K562 (cell line): Measurements from ENCODE around the gene AHCYL1. TPM values are rescaled to one million over a fixed set of nuclear protein-coding genes. Genes with fewer than 3 reads are reported as not detected.

Experiments
- CLOCK ChIP-seq: fragments of 250-450 bp; sonication (Bioruptor Pico); IDR thresholded peaks from 2 replicates; pipeline ENCODE4 v1.4.0; 2020; ENCODE audit warnings: mild to moderate bottlenecking, moderate library complexity, borderline replicate concordance
- E4F1 ChIP-seq: fragments of 250-450 bp; sonication (Bioruptor Pico); IDR thresholded peaks from 2 replicates; pipeline ENCODE4 v1.5.0; 2021; ENCODE audit warnings: mild to moderate bottlenecking, borderline replicate concordance
- FOXA3 ChIP-seq, 2 experiments: fragments of 450-650 bp in 1 of 2; sonication (generic) in 1 of 2; formaldehyde crosslinking; IDR thresholded peaks in 1 of 2; conservative IDR thresholded peaks in 1 of 2; 2 replicates each; pipeline versions ENCODE4 v1.4.0 to v1.8.0; 2020 to 2022; ENCODE audit warnings: mild to moderate bottlenecking in 2 of 2, missing genetic modification reagents in 1 of 2
- HMGN3 ChIP-seq: IDR thresholded peaks from 2 replicates; pipeline ENCODE4 v1.6.1; 2011; ENCODE audit warnings: borderline replicate concordance, low read depth, mild to moderate bottlenecking, mixed read lengths, low read length; ENCODE audit not compliant: insufficient read length; ENCODE audit errors: extremely low read depth
- HOMEZ ChIP-seq: fragments of 250-450 bp; sonication (Bioruptor Pico); IDR thresholded peaks from 2 replicates; pipeline ENCODE4 v1.4.0; 2020; ENCODE audit warnings: mild to moderate bottlenecking, moderate library complexity
- KDM5B ChIP-seq: fragments of 200-600 bp; sonication (generic); IDR thresholded peaks from 2 replicates; pipeline ENCODE4 v1.6.1; 2012; ENCODE audit warnings: low read depth, mild to moderate bottlenecking, moderate library complexity, low read length, control low read depth, inconsistent platforms; ENCODE audit not compliant: insufficient replicate concordance
- MECOM ChIP-seq: fragments of 250-450 bp; sonication (Bioruptor Pico); IDR thresholded peaks from 2 replicates; pipeline ENCODE4 v1.8.0; 2022; ENCODE audit warnings: inconsistent platforms
- NR4A1 ChIP-seq, 2 experiments: fragments of 250-450 bp in 1 of 2; fragments of 450-650 bp in 1 of 2; sonication (Bioruptor Pico) in 1 of 2; IDR thresholded peaks; 2 replicates each; pipeline versions ENCODE4 v1.4.0 to v1.6.1; 2016 to 2020; ENCODE audit warnings: mild to moderate bottlenecking in 2 of 2, missing compliant biosample characterization in 1 of 2, missing genetic modification characterization in 1 of 2, moderate library complexity in 1 of 2
- SNIP1 ChIP-seq: fragments of 450-650 bp; IDR thresholded peaks from 2 replicates; pipeline ENCODE4 v1.7.1; 2017; ENCODE audit warnings: low read depth, mild to moderate bottlenecking
- TEAD1 ChIP-seq, 2 experiments: fragments of 450-650 bp in 1 of 2; sonication (generic) in 1 of 2; formaldehyde crosslinking; IDR thresholded peaks; 2 replicates each; pipeline versions ENCODE4 v1.4.0 to v1.8.0; 2020 to 2022; ENCODE audit warnings: mild to moderate bottlenecking in 2 of 2, missing genetic modification reagents in 1 of 2
- THRB ChIP-seq: fragments of 450-650 bp; formaldehyde crosslinking; conservative IDR thresholded peaks from 2 replicates; pipeline ENCODE4 v1.4.0; 2022; ENCODE audit warnings: mild to moderate bottlenecking, missing genetic modification characterization
- UBTF ChIP-seq, 2 experiments: IDR thresholded peaks; 2 replicates each; pipeline ENCODE4 v1.6.1; 2012; ENCODE audit warnings: improper control_type of control experiment in 2 of 2, low read depth in 2 of 2, low read length in 2 of 2, borderline replicate concordance in 1 of 2
- ZBTB17 ChIP-seq: fragments of 450-650 bp; formaldehyde crosslinking; IDR thresholded peaks from 2 replicates; pipeline ENCODE4 v1.4.0; 2020; ENCODE audit warnings: mild to moderate bottlenecking
- ZEB2 ChIP-seq: fragments of 450-650 bp; IDR thresholded peaks from 2 replicates; pipeline ENCODE4 v1.6.1; 2016
- polyA plus RNA-seq, 8 experiments: library from polyadenylated mRNA; depleted of rRNA in 4 of 8; stranded (reverse) in 5 of 8; unstranded in 3 of 8; fragments of >200 nt; fragmentation: Nextera tagmentation in 2 of 8; fragmentation: Illumina TruSeq in 1 of 8; extraction: Ambion mirVana in 2 of 8; extraction: Trizol in 1 of 8; gene quantifications; 2 replicates each; pipeline versions ENCODE4 v1.2.1 to v1.2.3, GENCODE V29; 2011 to 2014; ENCODE audit warnings: inconsistent platforms in 1 of 8, missing spikeins in 1 of 8
- total RNA-seq, 7 experiments: library from RNA; depleted of rRNA in 6 of 7; stranded (reverse); fragments of >200 nt in 6 of 7; fragmentation: Illumina TruSeq in 2 of 7; extraction: Trizol in 2 of 7; gene quantifications; 2 replicates each; pipeline versions ENCODE4 v1.2.1 to v1.2.3, GENCODE V29; 2011 to 2021; ENCODE audit warnings: low replicate concordance in 1 of 7

AHCYL1 gene
- total and polyA plus RNA-seq, 9 of the 15 experiments (the other 6 are each of a cell fraction or from before 2014, with no cell fraction given), result 27.3 to 118 (median 44.5) TPM

GRCh38 chr1:109989506-109990301, 5.1 kb downstream of the AHCYL1 start (continued):
- TF ChIP-seq UBTF (IDR thresholded peaks at IDR 0.05; ENCODE audit: borderline replicate concordance in 1 of 2, low read depth in 2 of 2, low read length in 2 of 2) (no peak), ZEB2 (no peak), HOMEZ (no peak), FOXA3 (CRISPR knock-in tag; conservative IDR thresholded peaks at IDR 0.05 in 1 of 2, IDR thresholded peaks at IDR 0.05 in 1 of 2) (no peak), HMGN3 (no peak), E4F1 (no peak), TEAD1 (CRISPR knock-in tag; IDR thresholded peaks at IDR 0.05) (peak in 1 of 2 experiments; percentile 27; a peak in 1 of 4 replicates), SNIP1 (no peak), NR4A1 (CRISPR knock-in tag; IDR thresholded peaks at IDR 0.05) (no peak), NR4A1 (tag; IDR thresholded peaks at IDR 0.05) (no peak), CLOCK (CRISPR knock-in tag) (no peak), MECOM (CRISPR knock-in tag) (no peak), ZBTB17 (CRISPR knock-in tag) (peak; percentile 73; the same call in 1 of the 2 replicates), THRB (CRISPR knock-in tag) (no peak), KDM5B (no peak)
